ENCODE measurements around the gene CYP24A1. TPM values are rescaled to one million over a fixed set of nuclear protein-coding genes. Genes with fewer than 3 reads are reported as not detected.

The CYP24A1 gene
- polyA plus RNA-seq, 1 of the 3 experiments (the other 2 are of a cell fraction), result 8.8 TPM

DNA sequence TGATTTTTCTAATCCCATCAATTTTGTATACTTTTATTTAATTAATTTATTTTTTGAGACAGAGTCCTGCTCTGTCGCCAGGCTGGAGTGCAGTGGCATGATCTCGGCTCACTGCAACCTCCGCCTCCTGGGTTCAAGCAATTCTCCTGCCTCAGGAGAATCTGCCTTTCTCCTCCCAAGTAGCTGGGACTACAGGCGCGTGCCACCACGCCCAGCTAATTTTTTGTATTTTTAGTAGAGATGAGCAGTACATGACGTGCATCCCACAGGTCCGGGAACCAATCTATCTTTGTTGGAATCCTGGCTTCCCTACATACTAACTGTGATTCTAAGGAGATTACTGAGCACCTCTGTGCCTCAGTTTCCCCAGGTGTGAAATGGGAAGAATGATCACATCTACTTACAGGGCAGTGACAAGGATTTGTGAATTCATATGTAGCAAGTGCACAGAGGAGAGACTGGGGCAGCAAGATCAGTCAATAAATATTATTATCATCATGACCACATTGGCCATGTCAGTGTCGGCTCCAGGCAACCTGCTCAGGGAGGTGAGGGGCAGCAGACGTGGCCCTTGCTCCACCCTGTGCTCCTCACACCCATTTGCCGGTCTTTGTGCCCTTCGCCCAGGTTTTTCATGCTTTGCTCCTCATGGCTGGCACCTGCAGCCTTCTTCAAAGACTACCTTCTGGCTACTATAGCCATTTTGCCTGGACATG lies 22.1 kb downstream of the CYP24A1 start:
- H3K27ac ChIP-seq (ENCODE audit: low read depth in 2 of 2, low read length in 1 of 2), result no peak overlapping the region
- H3K4me3 ChIP-seq (ENCODE audit: low read depth in 2 of 2, low read length in 1 of 2), result no peak overlapping the region
- H3K9me3 ChIP-seq, result no peaks in the 10 kb centered on the region
- no peaks in the 10 kb centered on the region for H3K79me2 ChIP-seq (ENCODE audit: insufficient read depth)
- H3K27me3 ChIP-seq (ENCODE audit: insufficient read depth), result no peaks in the 10 kb centered on the region
- no peaks in the 10 kb centered on the region for H3K4me1 ChIP-seq (ENCODE audit: control insufficient read depth in 1 of 2, insufficient read depth in 2 of 2, low read depth in 1 of 2, low read length in 1 of 2)
- no peaks in the 10 kb centered on the region for H4K20me1 ChIP-seq (ENCODE audit: insufficient read depth)
- no peaks in the 10 kb centered on the region for H3K36me3 ChIP-seq (replicated peaks in 1 of 2; ENCODE audit: control insufficient read depth in 1 of 2, insufficient read depth in 2 of 2, low read length in 1 of 2)
- no peak for TF ChIP-seq FOSL2 (IDR thresholded peaks at IDR 0.05; ENCODE audit: borderline replicate concordance, low read depth)
- H2AFZ ChIP-seq (ENCODE audit: low read depth), result no peak overlapping the region
- H3K4me2 ChIP-seq, result no peak overlapping the region
- WGBS (ENCODE audit: low lambda C conversion rate), result 72% methylated on average over 12 of the region's 12 CpGs
- no peaks in the 10 kb centered on the region for H3K9me2 ChIP-seq
- ChIA-PET CTCF (interaction anchor here (1.0 kb wide), 1 partner anchor 9 kb away, joined by 3 read pairs; no protein-coding TSS in a partner anchor), POLR2A (no interaction called here)
- no peak overlapping the region for H3K9ac ChIP-seq
- no peak for DNase-seq
- H3F3A ChIP-seq (replicated peaks; ENCODE audit: insufficient read depth), result no peaks in the 10 kb centered on the region

DNA sequence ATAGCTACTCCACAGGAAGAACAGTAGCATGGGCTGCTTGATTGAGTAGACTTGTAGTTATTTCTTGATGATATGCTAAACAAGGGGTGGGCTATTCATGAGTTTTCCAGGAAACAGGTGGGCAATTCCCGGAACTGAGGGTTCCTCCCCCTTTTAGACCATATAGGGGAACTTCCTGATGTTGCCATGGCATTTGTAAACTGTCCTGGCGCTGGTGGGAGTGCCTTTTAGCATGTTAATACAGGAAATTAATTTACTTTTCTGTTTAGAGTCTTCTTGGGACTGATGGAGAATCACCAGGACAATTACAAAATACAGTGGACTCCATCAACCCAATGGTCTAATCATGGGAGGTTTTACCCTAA lies 22.7 kb downstream of the CYP24A1 start:
- Histone ChIP-seq H3K79me2 (ENCODE audit: insufficient read depth) (no peaks in the 10 kb centered on the region), H3K36me3 (replicated peaks in 1 of 2; ENCODE audit: control insufficient read depth in 1 of 2, insufficient read depth in 2 of 2, low read length in 1 of 2) (no peaks in the 10 kb centered on the region), H3K4me1 (ENCODE audit: control insufficient read depth in 1 of 2, insufficient read depth in 2 of 2, low read depth in 1 of 2, low read length in 1 of 2) (no peaks in the 10 kb centered on the region), H3K4me2 (no peak overlapping the region), H3F3A (replicated peaks; ENCODE audit: insufficient read depth) (no peaks in the 10 kb centered on the region), H4K20me1 (ENCODE audit: insufficient read depth) (no peaks in the 10 kb centered on the region), H2AFZ (ENCODE audit: low read depth) (no peak overlapping the region), H3K4me3 (ENCODE audit: low read depth in 2 of 2, low read length in 1 of 2) (no peak overlapping the region), H3K27me3 (ENCODE audit: insufficient read depth) (no peaks in the 10 kb centered on the region), H3K9me3 (no peaks in the 10 kb centered on the region), H3K9ac (no peak overlapping the region), H3K27ac (ENCODE audit: low read depth in 2 of 2, low read length in 1 of 2) (no peak overlapping the region), H3K9me2 (no peaks in the 10 kb centered on the region)
- CTCF ChIA-PET, result interaction anchor here (0.7 to 1.0 kb wide), 2 partner anchors 9 to 54 kb away, joined by 3 to 4 read pairs; no protein-coding TSS in a partner anchor
- no peak for DNase-seq
- TF ChIP-seq, protein P1, sequence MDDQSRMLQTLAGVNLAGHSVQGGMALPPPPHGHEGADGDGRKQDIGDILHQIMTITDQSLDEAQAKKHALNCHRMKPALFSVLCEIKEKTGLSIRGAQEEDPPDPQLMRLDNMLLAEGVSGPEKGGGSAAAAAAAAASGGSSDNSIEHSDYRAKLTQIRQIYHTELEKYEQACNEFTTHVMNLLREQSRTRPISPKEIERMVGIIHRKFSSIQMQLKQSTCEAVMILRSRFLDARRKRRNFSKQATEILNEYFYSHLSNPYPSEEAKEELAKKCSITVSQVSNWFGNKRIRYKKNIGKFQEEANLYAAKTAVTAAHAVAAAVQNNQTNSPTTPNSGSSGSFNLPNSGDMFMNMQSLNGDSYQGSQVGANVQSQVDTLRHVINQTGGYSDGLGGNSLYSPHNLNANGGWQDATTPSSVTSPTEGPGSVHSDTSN (IDR thresholded peaks at IDR 0.05), result no peak
- no peak for TF ChIP-seq RFX5 (IDR thresholded peaks at IDR 0.05; ENCODE audit: low read length)
- no peak for TF ChIP-seq POLR2AphosphoS5 (IDR thresholded peaks at IDR 0.05; ENCODE audit: low read depth, low read length)
- no peak for TF ChIP-seq FOSL2 (IDR thresholded peaks at IDR 0.05; ENCODE audit: borderline replicate concordance, low read depth)
- TF ChIP-seq TCF12 (IDR thresholded peaks at IDR 0.05), result no peak
- TF ChIP-seq EP300 (IDR thresholded peaks at IDR 0.05; ENCODE audit: borderline replicate concordance in 1 of 2, low read depth in 1 of 2, low read length in 1 of 2), result no peak
- no peak for TF ChIP-seq ELF1 (IDR thresholded peaks at IDR 0.05)
- 45% methylated on average over 2 of the region's 2 CpGs for WGBS (ENCODE audit: low lambda C conversion rate)
- POLR2A ChIA-PET, result no interaction called here

DNA sequence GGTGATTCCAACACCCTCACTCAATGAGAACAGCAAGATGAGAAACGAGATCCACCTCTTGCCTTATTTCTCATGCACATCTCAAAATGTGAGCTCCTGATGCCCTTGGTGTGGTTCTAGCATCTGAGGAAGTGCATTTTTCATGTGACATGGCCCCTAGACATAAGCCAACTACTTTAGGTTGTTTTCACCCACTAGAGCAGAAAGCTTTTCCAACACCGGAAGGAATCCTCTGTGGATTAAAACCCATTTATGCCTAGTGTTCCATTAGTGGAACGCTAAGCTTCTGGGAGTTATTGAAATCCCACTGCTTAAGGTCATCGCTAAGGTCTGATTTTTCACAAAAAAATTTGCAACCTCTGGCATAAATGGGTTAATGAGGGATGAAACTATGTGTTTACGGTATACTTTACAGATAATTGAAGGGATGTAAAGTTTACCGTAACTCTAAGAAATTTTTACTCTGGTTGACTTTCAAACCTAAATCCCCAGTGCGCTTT lies 24.0 kb downstream of the CYP24A1 start:
- Histone ChIP-seq H3K4me3 (ENCODE audit: low read depth in 2 of 2, low read length in 1 of 2) (no peak overlapping the region), H3K79me2 (ENCODE audit: insufficient read depth) (no peaks in the 10 kb centered on the region), H3K4me2 (no peak overlapping the region), H3K36me3 (replicated peaks in 1 of 2; ENCODE audit: control insufficient read depth in 1 of 2, insufficient read depth in 2 of 2, low read length in 1 of 2) (no peaks in the 10 kb centered on the region), H3K4me1 (ENCODE audit: control insufficient read depth in 1 of 2, insufficient read depth in 2 of 2, low read depth in 1 of 2, low read length in 1 of 2) (no peaks in the 10 kb centered on the region), H3F3A (replicated peaks; ENCODE audit: insufficient read depth) (no peaks in the 10 kb centered on the region), H3K27ac (ENCODE audit: low read depth in 2 of 2, low read length in 1 of 2) (no peak overlapping the region), H3K27me3 (ENCODE audit: insufficient read depth) (no peaks in the 10 kb centered on the region), H3K9me3 (no peaks in the 10 kb centered on the region), H3K9me2 (no peaks in the 10 kb centered on the region), H2AFZ (ENCODE audit: low read depth) (no peak overlapping the region), H4K20me1 (ENCODE audit: insufficient read depth) (no peaks in the 10 kb centered on the region), H3K9ac (no peak overlapping the region)
- WGBS (ENCODE audit: low lambda C conversion rate), result 78% methylated on average over 7 of the region's 7 CpGs
- TF ChIP-seq RXRA (IDR thresholded peaks at IDR 0.05; ENCODE audit: borderline replicate concordance, low read depth) (no peak), GATA2 (CRISPR knock-in tag; IDR thresholded peaks at IDR 0.05) (no peak), MXI1 (IDR thresholded peaks at IDR 0.05; ENCODE audit: low read depth, low read length) (no peak), SIN3A (IDR thresholded peaks at IDR 0.05; ENCODE audit: borderline replicate concordance, low read depth, low read length) (no peak), JUND (IDR thresholded peaks at IDR 0.05) (no peak), ELF1 (IDR thresholded peaks at IDR 0.05) (no peak)
- TF ChIP-seq, protein P1 (IDR thresholded peaks at IDR 0.05), result no peak
- POLR2A ChIA-PET, result no interaction called here
- CTCF ChIA-PET, result interaction anchor here (1.0 kb wide), 1 partner anchor 46 kb away, joined by 3 read pairs; no protein-coding TSS in a partner anchor
- DNase-seq, result no peak

All from SK-N-SH (cell line).